Activated naive CD4-positive, alpha-beta T cell (primary cell): ENCODE data around the gene MICAL2.
A peak's percentile ranks its signal among the peaks of the same experiment; 100 is the strongest.

Experiments
- DNase-seq, 4 experiments: peaks; one replicate each; lab custom pipeline; 2025; lab: John Stamatoyannopoulos, UW

MICAL2 gene

GRCh38 chr11:12229450-12230229 is 119.2 kb downstream of the MICAL2 start:
- DNase-seq = no peak

DNA sequence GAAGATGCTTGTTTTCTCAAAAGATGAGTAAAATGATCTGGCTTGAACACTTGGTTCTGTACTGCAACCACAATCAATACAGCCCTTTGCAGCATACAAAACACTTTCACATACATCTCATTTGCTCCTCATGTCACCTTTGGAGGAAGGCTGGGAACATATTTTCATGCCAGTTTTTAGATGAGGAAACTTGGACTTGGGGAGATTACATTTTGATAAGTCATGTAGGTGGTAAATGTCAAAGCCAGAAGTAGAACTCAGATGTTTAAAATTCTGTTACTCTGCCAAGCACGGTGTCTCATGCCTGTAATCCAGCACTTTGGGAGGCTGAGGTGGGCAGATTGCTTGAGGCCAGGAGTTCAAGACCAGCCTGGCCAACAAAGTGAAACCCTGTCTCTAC is 121.8 kb downstream of the MICAL2 start:
- DNase-seq = no peak

DNA sequence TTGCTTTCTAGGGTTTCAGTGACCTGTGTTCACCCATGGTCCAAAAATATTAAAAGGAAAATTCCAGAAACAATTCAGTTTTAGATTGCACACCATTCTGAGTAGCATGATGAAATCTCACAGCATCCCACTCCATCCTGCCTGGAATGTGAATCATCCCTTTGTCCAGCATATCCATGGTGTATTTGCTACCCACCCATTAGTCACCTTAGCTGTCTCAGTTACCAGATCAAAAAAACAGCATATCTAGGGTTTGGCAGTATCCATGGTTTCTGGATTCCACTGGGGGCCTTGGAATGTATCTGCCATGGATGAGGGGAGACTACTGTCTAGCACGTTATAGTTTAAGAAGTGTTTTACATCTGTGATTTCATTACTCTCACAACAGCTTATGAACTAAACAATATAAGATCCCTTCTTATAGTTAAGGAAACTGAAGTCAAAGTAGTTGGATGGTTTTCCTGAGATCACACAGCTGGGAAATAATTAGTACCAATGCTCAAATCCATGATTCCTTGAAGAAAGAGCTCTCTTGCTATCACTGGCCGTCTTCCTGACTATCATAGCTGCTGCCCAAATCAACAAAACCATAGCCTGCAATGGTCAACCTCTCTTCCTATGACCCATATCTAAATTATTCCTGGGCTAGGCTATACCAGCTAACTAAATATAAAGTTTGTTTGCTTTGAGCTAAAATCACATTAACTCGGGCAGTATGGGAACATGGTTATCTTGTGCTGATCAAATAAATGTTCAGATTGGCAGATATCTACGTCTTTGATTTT is 122.6 kb downstream of the MICAL2 start:
- DNase-seq = no peak

- DNase-seq = no peak
These were observed 123.2 kb downstream of the MICAL2 start for GRCh38 chr11:12233602-12233925.

DNA sequence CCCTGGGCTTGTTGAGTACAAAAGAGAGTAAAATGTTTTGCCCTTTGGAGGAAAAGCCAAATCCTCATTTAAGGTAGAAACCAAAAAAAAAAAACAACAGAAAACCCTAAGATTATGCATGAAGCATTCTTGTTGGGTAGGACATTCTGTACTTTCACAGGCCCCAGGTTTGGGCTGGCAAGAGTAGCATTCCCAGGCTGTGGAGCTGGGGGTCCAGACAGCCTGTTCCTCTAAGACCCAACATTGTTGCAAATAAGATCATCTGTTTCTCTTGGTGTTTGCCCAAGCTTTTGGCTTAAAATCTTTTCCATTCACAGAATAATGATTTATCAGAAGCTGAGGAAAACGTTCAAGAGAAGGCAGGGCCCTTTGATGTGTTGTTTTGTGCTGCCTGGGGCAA is 123.8 kb downstream of the MICAL2 start:
- no peak for DNase-seq

DNA sequence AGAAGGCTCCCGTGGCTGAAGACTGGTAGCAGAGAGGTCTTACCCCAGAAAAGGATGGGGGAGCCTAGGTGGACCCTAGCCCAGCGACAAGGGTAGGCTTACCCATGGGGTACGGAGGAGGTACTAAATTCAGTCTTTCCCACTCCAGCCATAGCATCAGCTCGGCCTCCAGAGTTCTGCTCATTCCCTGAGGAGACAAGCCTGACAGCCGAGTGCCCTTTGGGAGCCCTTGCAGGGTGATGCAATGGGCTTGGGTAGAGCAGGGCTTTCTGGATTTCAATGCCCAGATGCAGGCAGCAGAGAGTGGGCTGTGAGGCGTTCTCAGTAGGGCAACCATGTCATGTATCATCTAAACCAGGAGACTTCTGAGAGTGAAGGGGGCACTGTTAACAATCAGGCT is 124.7 kb downstream of the MICAL2 start:
- no peak for DNase-seq

GRCh38 chr11:12235553-12235946 is 125.2 kb downstream of the MICAL2 start:
- no peak for DNase-seq

- DNase-seq = peak in 1 of 4 experiments; percentile 11
These were observed 125.8 kb downstream of the MICAL2 start for GRCh38 chr11:12235947-12236743.

DNA sequence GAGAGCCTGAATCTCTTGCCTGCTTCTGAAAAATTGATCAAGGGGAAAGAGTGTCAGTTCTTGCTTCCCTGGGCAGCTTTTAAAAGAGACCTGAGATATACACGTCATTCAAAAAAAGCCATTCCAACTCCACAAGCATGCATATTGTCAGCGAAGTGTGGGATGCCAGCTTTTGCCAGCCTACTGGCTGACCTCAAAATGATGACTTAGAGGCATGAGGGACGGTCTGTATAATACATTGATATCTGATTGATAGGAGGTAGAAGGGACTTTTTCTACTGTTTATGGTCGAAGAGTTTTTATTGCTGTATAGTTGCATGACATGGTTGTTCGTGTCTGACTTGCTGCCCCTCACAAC is 126.3 kb downstream of the MICAL2 start:
- no peak for DNase-seq

DNA sequence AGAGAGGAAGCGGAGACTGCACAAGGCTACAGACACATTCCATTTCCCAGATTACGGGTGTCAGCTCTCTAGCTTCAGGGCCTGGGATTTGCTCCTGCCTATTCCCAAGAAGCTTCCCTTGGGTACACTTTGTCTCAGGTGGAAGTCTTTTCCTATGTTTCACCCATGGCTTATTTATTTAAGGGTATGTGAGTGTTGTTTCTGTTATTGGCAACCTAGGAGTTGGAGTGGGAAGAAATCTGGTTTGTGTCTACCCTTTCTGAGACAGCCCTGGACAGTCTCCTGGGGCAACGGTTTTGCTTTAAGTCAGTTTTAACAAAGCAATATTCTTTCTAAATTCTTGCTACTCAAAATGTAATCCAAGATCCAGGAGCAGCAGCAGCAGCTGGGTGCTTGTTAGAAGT is 127.0 kb downstream of the MICAL2 start:
- DNase-seq = no peak

DNA sequence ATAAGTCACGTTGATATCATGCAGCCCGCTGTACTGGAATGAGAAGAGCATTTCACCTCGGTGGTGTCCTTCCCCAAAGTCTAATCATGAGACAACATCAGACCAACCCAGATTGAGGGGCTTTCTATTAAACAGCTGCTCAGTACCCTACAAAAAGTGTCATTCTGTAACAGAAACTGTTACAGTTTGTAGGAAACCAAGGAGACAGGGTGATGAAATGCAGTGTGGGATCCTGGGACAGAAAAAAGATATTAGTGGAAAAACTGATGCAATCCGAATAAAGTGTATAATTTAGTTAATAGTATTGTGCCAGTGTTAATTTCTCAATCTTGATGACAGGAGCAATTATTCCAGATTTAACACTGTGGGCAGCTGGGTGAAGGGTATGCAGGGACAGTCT is 128.0 kb downstream of the MICAL2 start:
- no peak for DNase-seq

- DNase-seq = no peak
These were observed 129.0 kb downstream of the MICAL2 start for GRCh38 chr11:12239396-12239795.

DNA sequence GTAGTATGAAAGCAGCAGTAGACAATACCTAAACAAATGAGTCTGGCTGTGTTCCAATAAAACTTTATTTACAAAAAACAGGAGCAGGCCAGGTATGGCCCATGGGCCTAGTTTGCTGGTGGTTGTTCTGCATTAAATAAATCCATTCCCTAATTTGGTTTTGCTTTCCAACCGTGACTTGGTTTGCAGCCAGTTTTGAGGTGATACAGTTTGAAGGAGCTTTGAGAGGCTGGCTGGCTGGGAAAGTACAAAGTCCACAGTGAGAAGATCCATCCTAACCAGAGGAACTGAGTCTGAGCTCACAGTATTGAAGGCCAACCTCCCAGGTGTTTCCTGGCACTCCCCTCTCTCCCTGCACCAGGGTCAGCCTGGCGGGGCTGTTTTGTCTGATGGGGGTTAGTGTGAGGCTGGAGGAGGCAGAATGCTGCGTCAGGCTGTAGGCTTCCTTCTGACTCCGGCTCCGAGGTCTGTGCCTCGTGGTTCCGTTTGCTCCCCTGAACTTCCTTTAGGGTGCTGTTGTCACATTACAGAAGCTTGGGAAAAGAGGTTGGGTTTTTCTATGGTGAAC is 129.5 kb downstream of the MICAL2 start:
- no peak for DNase-seq

DNA sequence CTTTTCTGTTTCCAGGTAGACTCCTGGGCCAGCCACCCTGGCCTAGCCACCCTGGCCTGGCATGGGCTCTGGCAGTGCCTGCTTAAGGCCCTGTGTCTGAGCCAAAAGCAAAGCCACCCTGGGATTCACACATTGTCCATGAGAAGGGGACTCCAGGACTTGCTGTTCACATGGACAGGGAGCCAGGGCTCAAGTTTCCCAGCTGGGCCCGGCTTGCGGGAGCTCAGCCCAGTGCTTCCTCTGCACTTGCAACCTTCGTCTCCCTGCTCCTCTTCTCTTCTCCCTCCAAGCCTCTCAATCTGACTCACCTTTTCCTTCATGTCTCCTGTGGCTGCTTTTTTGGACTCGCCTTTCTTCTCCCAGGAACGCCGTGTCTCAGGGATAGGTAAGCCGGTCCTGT is 130.3 kb downstream of the MICAL2 start:
- DNase-seq = no peak

GRCh38 chr11:12241401-12241800 is 131.0 kb downstream of the MICAL2 start:
- no peak for DNase-seq

DNA sequence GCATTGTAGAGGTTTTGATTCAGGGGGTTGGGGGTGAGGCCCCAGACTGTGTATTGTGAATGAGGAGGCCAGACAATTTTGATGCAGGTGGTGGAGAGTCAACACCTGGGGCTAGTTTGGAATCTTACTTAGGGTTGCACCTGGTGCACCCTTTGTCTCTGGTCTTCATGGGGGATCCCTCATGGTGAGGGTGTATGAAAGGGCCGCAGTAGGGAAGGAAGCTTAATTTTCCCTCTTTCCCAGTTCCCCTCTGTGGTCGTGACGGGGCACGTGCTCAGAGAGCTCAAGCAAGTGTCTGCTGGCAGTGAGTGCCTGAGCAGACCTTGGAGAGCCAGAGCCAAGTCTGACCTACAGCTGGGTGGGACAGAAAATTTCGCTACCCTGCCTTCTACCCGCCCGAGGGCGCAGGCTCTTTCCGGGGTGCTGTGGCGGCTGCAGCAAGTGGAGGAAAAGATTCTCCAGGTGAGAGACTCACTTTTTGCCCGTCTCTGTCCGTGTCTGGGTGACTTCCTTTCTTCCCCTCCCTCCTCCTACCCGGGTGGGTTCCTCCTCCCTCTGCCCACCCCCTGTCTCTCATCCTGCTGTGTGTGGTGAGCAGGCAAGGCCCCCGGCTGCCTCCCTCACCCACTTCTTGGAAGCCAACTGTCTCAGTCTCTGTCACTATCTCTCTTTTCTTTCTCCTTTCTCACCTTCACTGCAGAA is 131.7 kb downstream of the MICAL2 start:
- peak in 1 of 4 experiments; percentile 14 for DNase-seq

DNA sequence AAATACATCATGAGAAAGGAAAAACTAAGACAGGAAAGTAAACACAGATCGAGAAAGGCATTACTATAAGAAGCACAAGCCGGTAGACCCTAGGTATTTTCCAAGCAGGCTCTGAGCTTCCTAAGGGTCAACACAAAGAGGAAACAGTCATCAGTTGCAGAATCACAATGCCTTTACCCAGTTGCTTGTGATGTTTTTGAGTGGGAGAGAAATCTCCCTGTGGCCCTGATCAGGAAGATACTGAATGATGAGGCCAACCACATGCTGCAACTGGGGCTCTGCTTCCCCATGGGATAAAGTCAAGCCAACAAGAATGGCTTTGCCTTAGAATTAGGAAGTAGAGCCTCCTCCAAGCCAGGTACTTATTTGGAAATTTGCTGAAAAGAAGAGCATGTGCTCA is 132.6 kb downstream of the MICAL2 start:
- no peak for DNase-seq

- DNase-seq = no peak
These were observed 133.1 kb downstream of the MICAL2 start for GRCh38 chr11:12243486-12243885.

DNA sequence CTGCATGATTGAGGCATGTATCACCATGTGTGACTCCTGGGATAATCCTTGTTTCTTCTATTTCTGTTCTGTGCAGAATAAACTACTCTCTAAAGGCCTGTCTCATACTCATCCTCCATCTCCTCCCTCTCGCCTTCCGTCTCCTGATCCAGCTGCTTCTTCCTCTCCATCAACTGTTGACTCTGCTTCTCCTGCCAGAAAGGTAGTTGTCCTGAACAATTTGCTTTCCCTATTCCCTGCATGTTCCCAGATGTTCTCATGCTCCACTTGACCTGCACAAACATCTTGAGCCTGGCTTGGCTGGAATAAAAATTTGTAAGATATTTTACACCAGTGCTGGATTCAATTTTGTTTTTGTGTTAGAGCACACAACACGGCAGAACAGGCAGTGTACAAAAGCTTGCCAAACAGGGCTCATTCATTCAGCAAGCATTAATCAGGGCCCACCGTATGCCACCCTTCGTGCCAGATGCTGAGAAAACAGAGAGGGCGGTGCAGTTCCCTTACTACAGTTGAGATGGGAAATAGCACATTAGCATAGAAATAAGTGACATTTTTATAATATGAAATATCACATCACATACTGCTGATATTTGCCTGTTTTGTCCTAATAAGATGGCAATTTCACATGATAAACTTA is 133.6 kb downstream of the MICAL2 start:
- DNase-seq = no peak

DNA sequence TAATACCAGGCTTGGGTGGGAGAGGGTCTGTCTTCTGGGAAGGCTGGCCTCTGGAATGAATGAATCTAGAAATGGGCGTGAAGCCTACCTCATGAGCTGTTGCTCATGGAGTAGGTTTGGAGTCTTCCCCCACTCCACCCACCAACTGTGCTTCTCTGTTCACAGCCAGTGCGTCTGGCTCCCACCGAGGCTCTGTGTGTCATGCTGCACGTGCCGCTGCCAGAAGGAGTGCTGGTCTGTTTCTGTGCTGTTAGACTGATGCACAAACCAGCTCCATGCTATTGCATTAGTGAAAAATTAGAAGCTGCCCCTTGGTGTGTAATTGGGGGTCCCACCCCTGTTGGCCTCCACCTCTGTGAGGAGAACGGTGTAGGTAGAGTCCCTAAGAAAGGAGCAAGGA is 134.7 kb downstream of the MICAL2 start:
- no peak for DNase-seq

GRCh38 chr11:12245549-12246016 is 135.2 kb downstream of the MICAL2 start:
- no peak for DNase-seq
